Gastrocnemius medialis (tissue), 4 donors: Measurements from ENCODE around the gene GSTM4. TPM values are rescaled to one million over a fixed set of nuclear protein-coding genes. Genes with fewer than 3 reads are reported as not detected.
A peak's percentile ranks its signal among the peaks of the same experiment; 100 is the strongest.
"Not testable (repeated sequence)": the region's sequence is repeated elsewhere in the genome, so short reads cannot be mapped to it uniquely, and the experiment has no call there.

ENCODE experiments used
- ATAC-seq, 2 donors: fragments of 150-250 bp; one replicate each; pipeline ENCODE4 v1.9.1; 2016
- DNase-seq, 2 donors: peaks; one replicate each; pipeline ENCODE4 v3.0.0-alpha.2; 2019
- H3K27ac ChIP-seq, 4 donors: fragments of 200-600 bp; sonication (generic); 1 replicate in 1 of 4; 2 replicates in 3 of 4; pipeline ENCODE4 v1.5.1; 2016 to 2018; ENCODE audit warnings: mild to moderate bottlenecking in 2 of 4, moderate library complexity in 1 of 4
- H3K27me3 ChIP-seq, 3 donors: fragments of 200-600 bp; sonication (generic) in 2 of 3; 1 replicate in 1 of 3; 2 replicates in 2 of 3; pipeline versions ENCODE4 v1.5.1 to v1.6.0; 2016 to 2019; ENCODE audit warnings: mild to moderate bottlenecking in 1 of 3, moderate library complexity in 1 of 3
- H3K36me3 ChIP-seq, 2 donors: fragments of 200-600 bp; sonication (generic) in 1 of 2; one replicate each; pipeline ENCODE4 v1.5.1; 2017 to 2018
- H3K4me1 ChIP-seq, 2 donors: fragments of 200-600 bp; sonication (generic) in 1 of 2; one replicate each; pipeline ENCODE4 v1.5.1; 2016 to 2017; ENCODE audit warnings: mild to moderate bottlenecking in 2 of 2
- H3K4me3 ChIP-seq, 4 donors: fragments of 200-600 bp; sonication (generic) in 3 of 4; 1 replicate in 1 of 4; 2 replicates in 3 of 4; pipeline ENCODE4 v1.5.1; 2016 to 2019; ENCODE audit warnings: mild to moderate bottlenecking in 2 of 4
- H3K9me3 ChIP-seq, 3 donors: fragments of 200-600 bp; sonication (generic) in 2 of 3; 1 replicate in 1 of 3; 2 replicates in 2 of 3; pipeline ENCODE4 v1.5.1; 2016 to 2019
- POLR2A ChIP-seq, 2 donors: fragments of 450-650 bp; IDR thresholded peaks; one replicate each; pipeline ENCODE4 v1.6.1; 2017; ENCODE audit warnings: antibody characterized with exemption in 2 of 2, mild to moderate bottlenecking in 2 of 2, moderate library complexity in 2 of 2
- in situ Hi-C, 4 donors: fragments of 200-750 bp; cut with MboI; loops; one replicate each; pipeline versions ENCODE4 v1.15.0 to v1.8.0; 2017; ENCODE audit warnings: low sequenced_read_pairs in 4 of 4
- intact Hi-C: fragments of 100-400 bp; cut with DNase I; formaldehyde crosslinking; loops from one replicate; pipeline ENCODE4 v1.15.1; 2023; ENCODE audit warnings: low total_unique reads
- total RNA-seq, 4 donors: library from RNA; depleted of rRNA; stranded (reverse); fragments of >200 nt; gene quantifications; one replicate each; pipeline versions ENCODE4 v1.1.0 to v1.2.3, GENCODE V29; 2016
- TF ChIP-seq, protein P1 (sequence below), 5 experiments: fragments of 450-650 bp in 3 of 5; fragments of 200-600 bp in 2 of 5; sonication (generic) in 2 of 5; IDR thresholded peaks in 4 of 5; conservative IDR thresholded peaks in 1 of 5; 1 replicate in 4 of 5; 2 replicates in 1 of 5; pipeline ENCODE4 v1.5.1; 2016 to 2019; ENCODE audit warnings: antibody characterized with exemption in 5 of 5, mild to moderate bottlenecking in 3 of 5, moderate library complexity in 3 of 5

GSTM4 gene
- total RNA-seq, 4 donors from 2014 or later: 18.1 to 28.9 (median 25.0) TPM

DNA sequence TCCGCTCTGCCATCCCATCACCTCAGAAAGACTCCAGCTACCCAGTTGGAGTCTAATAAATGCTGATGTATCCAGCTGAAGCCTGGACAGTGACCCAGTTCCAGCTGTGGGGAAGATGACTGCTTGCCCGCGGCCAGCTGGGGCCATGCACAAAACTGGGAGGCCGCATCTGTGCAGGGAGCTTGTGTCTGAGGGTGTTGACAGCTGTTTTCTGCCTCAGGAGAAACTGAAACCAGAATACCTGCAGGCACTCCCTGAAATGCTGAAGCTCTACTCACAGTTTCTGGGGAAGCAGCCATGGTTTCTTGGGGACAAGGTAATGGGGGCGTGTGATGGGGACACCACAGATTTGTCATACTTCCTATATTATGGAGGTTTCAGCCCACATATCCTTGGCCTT is 15.2 kb downstream of the GSTM4 start:
- H3K9me3 ChIP-seq: no peaks in the 10 kb centered on the region
- intact Hi-C loops: no loop called here
- H3K27ac ChIP-seq: no peak overlapping the region
- ATAC-seq (no peak), DNase-seq (no peak)
- H3K4me3 ChIP-seq: no peak overlapping the region
- no peaks in the 10 kb centered on the region for H3K27me3 ChIP-seq
- peaks cover 0 to 5% of the 10 kb centered on the region in 2 donors for H3K36me3 ChIP-seq
- no peak for TF ChIP-seq POLR2A (IDR thresholded peaks at IDR 0.05)
- TF ChIP-seq, protein P1, sequence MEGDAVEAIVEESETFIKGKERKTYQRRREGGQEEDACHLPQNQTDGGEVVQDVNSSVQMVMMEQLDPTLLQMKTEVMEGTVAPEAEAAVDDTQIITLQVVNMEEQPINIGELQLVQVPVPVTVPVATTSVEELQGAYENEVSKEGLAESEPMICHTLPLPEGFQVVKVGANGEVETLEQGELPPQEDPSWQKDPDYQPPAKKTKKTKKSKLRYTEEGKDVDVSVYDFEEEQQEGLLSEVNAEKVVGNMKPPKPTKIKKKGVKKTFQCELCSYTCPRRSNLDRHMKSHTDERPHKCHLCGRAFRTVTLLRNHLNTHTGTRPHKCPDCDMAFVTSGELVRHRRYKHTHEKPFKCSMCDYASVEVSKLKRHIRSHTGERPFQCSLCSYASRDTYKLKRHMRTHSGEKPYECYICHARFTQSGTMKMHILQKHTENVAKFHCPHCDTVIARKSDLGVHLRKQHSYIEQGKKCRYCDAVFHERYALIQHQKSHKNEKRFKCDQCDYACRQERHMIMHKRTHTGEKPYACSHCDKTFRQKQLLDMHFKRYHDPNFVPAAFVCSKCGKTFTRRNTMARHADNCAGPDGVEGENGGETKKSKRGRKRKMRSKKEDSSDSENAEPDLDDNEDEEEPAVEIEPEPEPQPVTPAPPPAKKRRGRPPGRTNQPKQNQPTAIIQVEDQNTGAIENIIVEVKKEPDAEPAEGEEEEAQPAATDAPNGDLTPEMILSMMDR (IDR thresholded peaks at IDR 0.05 in 4 of 5, conservative IDR thresholded peaks at IDR 0.05 in 1 of 5): no peak
- in situ Hi-C loops: no loop called here
- peaks cover 9 to 10% of the 10 kb centered on the region in 2 donors for H3K4me1 ChIP-seq

DNA sequence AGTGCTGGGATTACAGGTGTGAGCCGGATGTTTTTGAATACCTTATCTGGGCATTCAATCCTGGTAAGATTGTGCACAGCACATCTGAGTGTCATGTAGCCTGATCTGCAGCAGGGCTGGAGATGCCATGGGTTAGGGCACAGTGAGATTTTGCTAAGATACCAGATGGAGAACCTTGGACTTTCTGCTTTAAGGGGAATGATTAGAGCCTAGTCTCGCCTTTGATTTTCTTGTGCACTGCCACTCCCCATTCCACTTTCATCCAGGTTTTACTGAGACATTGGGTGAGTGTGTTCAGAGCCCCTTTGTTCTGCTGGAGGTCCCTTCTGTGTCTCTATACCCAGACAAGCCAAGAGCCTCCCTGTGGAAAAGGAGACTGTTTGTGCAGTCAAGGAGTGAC is 18.0 kb downstream of the GSTM4 start:
- in situ Hi-C loops, DNase-seq, H3K27me3 ChIP-seq, H3K27ac ChIP-seq, H3K9me3 ChIP-seq, H3K4me3 ChIP-seq, ATAC-seq, intact Hi-C loops, H3K36me3 ChIP-seq: not testable (repeated sequence)
- peaks cover 16 to 17% of the 10 kb centered on the region in 2 donors for H3K4me1 ChIP-seq

DNA sequence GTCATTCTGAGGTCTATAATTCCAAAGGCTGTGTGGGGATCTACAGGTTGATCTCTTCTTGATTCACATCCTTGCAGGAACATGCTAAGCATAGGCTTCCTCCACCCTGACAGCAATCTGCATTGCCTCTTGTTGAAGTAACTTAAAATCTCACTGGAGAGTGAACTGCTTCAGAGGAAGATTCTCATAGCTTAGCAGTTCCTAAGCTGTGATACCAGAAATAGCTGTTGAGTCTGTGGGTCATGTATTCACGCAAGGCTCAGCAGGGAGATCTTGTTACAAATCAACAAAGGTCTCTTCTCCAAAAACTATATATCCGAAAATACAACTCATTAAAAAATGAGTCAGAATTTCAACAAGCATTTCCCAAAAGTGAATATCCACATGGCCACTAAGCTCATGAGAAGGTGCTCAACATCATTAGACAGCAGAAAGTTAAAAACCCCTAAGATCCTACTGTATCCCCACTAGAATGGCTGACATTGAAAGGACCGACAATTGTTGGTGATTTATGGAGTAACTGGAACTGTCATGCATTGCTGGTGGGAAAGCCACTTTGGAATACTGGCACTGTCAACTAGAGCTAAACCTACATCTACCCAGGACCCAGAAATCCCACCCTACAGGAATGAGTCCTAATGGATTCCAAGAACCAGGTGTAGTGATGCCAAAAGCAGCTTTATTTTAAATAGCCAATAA is 20.9 kb downstream of the GSTM4 start:
- H3K36me3 ChIP-seq, intact Hi-C loops, H3K9me3 ChIP-seq, H3K27me3 ChIP-seq, in situ Hi-C loops: not testable (repeated sequence)
- Histone ChIP-seq H3K4me3 (peak overlapping the region in 1 of 4 donors; percentile 19), H3K4me1 (peaks cover 16 to 17% of the 10 kb centered on the region in 2 donors), H3K27ac (peak overlapping the region; percentile 79 to 86 (median 81))
- ATAC-seq (peak; percentile 98 to 99), DNase-seq (peak in 1 of 2 donors; percentile 39)

DNA sequence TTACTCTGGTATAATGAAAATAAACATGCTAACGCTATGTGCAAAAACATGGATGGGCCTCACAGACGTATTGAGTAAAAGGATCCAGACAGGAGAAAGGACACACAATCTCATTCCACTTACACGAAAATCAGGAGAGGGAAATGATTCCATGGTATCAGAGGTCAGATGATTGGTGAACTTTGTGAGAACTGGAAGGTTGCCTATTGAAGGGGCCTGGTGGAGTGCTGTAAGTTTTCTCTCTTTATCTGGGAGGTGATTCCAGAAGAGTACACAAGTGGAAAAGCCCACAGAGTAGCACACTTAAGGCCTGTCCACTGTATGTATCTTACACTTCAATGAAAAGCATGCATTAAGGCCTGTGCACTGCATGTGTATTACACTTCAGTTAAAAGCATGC is 21.6 kb downstream of the GSTM4 start:
- ATAC-seq: no peak
- in situ Hi-C loops: no loop called here

DNA sequence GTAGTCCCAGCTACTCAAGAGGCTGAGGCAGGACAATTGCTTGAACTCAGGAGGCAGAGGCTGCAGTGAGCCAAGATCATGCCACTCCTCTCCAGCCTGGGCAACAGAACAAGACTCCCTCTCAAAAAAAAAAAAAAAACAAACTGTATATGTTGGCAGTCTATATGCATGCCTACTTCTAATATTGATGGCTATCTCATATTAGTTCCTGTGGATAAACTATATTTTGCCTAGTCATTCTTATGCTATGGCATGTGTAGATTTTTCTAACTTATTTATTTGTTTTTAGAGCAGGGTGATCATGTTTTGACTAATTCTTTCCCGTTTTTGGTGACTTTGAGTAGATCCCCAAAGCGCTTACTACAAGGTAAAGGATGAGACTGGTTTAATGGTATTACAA is 22.7 kb downstream of the GSTM4 start:
- H3K36me3 ChIP-seq, H3K27me3 ChIP-seq, intact Hi-C loops, in situ Hi-C loops, ATAC-seq, H3K9me3 ChIP-seq, H3K4me3 ChIP-seq, DNase-seq: not testable (repeated sequence)
- peaks cover 16 to 17% of the 10 kb centered on the region in 2 donors for H3K4me1 ChIP-seq
- peak overlapping the region in 1 of 4 donors; percentile 82 for H3K27ac ChIP-seq

More for the DNA sequence above, 21.6 kb downstream of the GSTM4 start:
- intact Hi-C loops: no loop called here
- H3K27ac ChIP-seq: peak overlapping the region; percentile 79 to 86 (median 81)
- DNase-seq: no peak
- H3K4me1 ChIP-seq: peaks cover 16 to 17% of the 10 kb centered on the region in 2 donors
- H3K9me3 ChIP-seq: no peaks in the 10 kb centered on the region
- H3K4me3 ChIP-seq: no peak overlapping the region
- TF ChIP-seq, protein P1 (IDR thresholded peaks at IDR 0.05 in 4 of 5, conservative IDR thresholded peaks at IDR 0.05 in 1 of 5): no peak
- TF ChIP-seq POLR2A (IDR thresholded peaks at IDR 0.05): no peak
- no peaks in the 10 kb centered on the region for H3K36me3 ChIP-seq
- no peaks in the 10 kb centered on the region for H3K27me3 ChIP-seq

DNA sequence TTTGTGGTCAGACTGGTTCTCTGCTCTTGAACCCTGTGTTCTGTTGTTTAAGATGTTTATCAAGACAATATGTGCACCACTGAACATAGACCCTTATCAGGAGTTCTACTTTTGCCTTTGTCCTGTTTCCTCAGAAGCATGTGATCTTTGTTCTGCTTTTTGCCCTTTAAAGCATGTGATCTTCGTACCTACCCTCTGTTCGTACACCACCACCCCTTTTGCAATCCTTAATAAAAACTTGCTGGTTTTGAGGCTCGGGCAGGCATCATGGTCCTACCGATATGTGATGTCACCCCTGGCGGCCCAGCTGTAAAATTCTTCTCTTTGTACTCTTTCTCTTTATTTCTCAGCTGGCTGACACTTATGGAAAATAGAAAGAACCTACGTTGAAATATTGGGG is 28.9 kb downstream of the GSTM4 start:
- intact Hi-C loops, H3K9me3 ChIP-seq, in situ Hi-C loops, ATAC-seq, H3K36me3 ChIP-seq, H3K4me3 ChIP-seq, DNase-seq, H3K4me1 ChIP-seq, H3K27me3 ChIP-seq: not testable (repeated sequence)
- H3K27ac ChIP-seq: peak overlapping the region in 1 of 4 donors; percentile 52

DNA sequence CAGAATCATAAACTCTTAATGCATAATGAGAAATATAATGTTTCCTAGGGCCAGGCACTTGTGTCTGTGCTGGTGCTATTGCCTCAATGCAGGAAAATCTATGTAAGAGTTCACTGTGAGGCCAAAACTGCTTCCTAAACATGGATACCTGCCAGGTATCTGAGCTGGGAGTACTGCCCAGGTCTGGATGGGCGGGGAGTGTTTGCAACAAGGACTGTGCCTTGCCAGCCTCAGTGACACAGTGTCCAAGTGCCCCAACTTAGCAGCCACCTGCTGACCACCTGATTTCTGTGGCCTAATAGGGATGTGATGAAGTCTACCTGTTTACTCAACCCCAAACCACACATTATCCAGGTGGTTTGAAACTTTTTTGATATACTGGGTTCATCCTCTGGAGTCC is 29.5 kb downstream of the GSTM4 start:
- intact Hi-C loops, H3K36me3 ChIP-seq, H3K4me3 ChIP-seq, H3K27me3 ChIP-seq, in situ Hi-C loops, DNase-seq, H3K4me1 ChIP-seq, H3K9me3 ChIP-seq: not testable (repeated sequence)
- ATAC-seq: peak in 1 of 2 donors; percentile 72
- H3K27ac ChIP-seq: peak overlapping the region in 1 of 4 donors; percentile 71

DNA sequence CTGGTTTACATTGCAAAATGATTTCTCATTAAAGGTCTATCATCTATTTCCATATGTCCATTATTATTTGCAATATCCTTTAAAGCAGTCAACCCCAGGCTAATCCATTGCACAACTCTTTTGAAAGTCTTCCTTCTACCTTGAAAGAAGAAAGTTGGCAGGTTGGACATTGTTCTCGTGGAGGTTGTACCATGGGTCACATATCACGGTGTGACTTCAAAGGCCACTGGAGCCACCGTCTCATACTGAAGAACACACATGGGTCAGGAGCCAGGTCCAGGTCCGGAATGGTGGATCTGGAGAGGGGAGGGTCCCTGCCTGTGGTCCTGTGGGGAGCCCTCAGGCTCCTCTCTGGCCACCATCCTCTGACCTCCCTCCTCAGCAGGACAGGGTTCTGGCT is 30.0 kb downstream of the GSTM4 start:
- H3K36me3 ChIP-seq, DNase-seq, H3K4me3 ChIP-seq, H3K9me3 ChIP-seq, ATAC-seq, H3K27me3 ChIP-seq, in situ Hi-C loops, H3K4me1 ChIP-seq: not testable (repeated sequence)
- H3K27ac ChIP-seq: peak overlapping the region in 1 of 4 donors; percentile 71
- intact Hi-C loops: loop anchor here (2.0 kb wide), 1 partner anchor 43 kb away; no protein-coding TSS in a partner anchor

DNA sequence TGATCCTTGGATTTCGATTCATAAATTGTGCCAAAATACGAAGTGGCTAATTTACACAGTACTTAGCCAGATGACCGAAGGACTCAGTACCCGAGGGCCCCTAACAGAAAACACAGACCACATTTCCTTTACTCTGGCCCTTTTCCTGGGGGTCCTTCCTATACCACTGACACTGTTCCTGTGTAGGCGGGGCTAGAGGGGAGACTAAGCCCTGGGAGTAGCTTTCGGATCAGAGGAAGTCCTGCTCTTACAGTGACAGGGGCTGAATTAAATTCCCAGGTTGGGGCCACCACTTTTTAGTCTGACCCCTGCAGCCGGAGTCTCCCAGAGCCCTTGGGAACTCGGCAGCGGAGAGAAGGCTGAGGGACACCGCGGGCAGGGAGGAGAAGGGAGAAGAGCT is 31.2 kb downstream of the GSTM4 start:
- in situ Hi-C loops, H3K27me3 ChIP-seq, H3K9me3 ChIP-seq, H3K36me3 ChIP-seq, H3K4me1 ChIP-seq, DNase-seq, ATAC-seq: not testable (repeated sequence)
- peak overlapping the region in 1 of 4 donors; percentile 54 for H3K4me3 ChIP-seq
- peak overlapping the region in 1 of 4 donors; percentile 84 for H3K27ac ChIP-seq
- intact Hi-C loops: loop anchor here (2.0 kb wide), 1 partner anchor 44 kb away; no protein-coding TSS in a partner anchor
